ENCODE measurements around the gene ATP5PD. TPM values are rescaled to one million over a fixed set of nuclear protein-coding genes. Genes with fewer than 3 reads are reported as not detected.
"Not testable (repeated sequence)": the region's sequence is repeated elsewhere in the genome, so short reads cannot be mapped to it uniquely, and the experiment has no call there.

Gene ATP5PD
- total RNA-seq, 1 experiment from 2014 or later = 557 TPM

DNA sequence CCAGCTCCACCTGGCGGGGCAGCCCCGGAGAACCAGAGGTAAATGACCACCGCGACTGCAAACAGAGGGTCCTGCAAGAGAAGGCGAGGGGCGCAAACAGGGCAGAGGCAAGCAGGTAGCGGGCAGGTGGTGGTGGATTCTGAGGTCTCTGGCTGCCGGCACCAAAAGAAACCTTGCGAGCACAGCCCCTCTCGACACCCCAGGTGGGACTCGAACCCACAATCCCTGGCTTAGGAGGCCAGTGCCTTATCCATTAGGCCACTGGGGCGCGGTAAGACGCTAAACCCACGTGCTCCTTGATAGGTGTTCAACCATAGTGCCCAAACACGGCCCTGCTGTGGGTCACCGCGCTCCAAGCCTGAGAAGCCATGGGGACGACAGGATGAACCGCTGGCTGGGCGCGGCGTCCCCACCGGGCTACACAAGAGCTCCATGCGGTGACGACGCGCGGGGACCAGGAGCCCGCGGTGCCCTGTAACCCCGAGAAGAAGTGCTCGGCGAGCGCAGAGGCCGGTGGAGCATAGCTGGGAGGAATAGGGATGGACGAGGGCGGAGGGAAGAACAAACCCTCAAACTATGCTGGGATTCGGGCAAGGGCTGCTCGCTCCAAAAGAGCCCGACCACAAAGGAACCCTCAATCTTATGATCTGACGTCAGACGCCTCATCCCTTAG is 12.4 kb downstream of the ATP5PD start:
- in situ Hi-C loops (cut with HindIII; ENCODE audit: low pct_unique_long_range_greater_than_20kb, low sequenced_read_pairs) = no loop called here
- DNase-seq (ENCODE audit: low read depth, low spot score) = peak; percentile 98

DNA sequence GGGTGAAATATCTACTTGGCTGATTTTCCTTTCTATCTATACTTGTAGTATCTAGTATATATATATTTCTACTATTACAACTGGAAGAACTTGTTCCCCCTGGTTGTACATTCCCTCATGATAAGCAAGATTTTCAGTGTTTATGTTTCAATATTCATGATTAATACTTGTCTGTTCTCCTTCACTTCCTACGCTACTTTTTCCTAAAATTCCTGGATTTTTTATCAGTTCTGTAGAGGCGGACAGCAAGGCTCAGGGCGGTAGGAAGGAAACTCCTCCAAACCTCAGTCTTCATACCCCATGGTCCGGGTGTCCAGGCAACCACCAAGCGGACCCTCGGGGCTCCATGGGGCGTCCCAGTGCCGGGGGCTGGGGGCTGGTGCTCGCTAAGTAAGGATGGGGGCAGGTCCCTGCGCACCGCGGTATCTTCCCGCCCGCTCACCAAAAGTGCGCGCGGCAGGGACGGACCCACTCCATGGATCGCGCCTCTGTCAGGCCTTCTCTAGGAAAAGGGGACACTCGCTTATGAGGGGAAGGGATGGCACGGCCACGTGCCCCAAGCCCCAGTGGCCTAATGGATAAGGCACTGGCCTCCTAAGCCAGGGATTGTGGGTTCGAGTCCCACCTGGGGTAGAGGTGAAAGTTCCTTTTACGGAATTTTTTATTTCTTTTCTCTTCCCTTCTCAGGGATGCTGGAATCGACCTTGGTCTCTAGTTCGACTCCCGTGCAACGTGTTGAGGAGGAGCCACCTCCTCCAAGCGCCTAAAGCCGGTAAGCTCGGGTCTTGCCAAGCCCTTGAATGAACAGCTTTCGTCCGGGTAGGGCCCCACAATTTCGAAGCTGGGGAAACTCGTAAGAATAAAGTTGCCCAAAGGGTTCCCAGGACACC is 13.2 kb downstream of the ATP5PD start:
- DNase-seq (ENCODE audit: low read depth, low spot score) = peak; percentile 99
- in situ Hi-C loops (cut with HindIII; ENCODE audit: low pct_unique_long_range_greater_than_20kb, low sequenced_read_pairs) = no loop called here

DNA sequence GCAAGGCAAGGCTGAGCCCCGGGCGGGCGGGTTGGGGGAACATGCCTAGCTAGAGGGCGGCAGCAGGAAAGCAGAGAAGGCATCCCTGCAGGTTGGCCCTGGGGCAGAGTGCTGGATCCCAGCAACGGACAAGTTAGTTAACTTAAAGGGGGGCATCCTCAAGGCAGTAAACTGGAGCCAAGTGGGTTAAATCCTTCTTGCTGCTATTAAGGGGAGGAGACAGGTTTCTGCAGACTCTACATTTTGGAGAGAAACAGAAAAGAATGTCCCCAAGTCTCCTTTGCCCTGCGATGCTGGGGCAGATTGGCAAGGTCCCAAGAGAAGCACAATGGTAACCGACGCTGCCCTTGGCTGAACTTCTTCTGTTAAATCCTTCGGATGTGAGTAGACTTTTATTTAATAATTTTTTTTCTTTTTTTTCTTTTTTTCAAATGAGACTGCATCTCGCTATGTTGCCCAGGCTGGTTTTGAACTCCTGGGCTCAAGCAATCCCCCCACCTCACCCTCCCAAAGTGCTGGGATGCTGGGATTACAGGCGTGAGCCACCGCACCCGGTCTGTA is 14.0 kb downstream of the ATP5PD start:
- in situ Hi-C loops (cut with HindIII; ENCODE audit: low pct_unique_long_range_greater_than_20kb, low sequenced_read_pairs) = no loop called here
- peak; percentile 30 for DNase-seq (ENCODE audit: low read depth, low spot score)

- in situ Hi-C loops (cut with HindIII; ENCODE audit: low pct_unique_long_range_greater_than_20kb, low sequenced_read_pairs) = no loop called here
- peak; percentile 89 for DNase-seq (ENCODE audit: low read depth, low spot score)
Observed at GRCh38 chr17:75031972-75032719, 14.6 kb downstream of the ATP5PD start.

DNA sequence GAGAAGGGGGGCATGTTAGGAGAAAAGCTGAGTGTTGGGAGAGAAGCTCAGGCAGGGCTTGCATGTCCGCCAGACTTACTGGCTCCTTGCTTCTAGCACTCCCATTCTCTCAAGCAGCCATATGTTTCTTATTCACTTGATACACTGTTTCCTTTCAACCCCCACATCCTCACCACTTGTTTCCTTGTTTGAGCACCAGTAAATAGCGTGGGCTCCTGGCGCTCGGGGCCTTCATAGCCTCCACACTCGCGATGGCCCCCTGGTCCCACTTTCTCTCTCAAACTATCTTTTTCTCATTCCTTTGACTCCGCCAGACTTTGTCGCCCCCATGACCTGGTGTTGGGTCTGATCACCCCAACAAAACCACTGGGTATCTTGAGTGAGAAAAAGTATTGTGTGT is 16.6 kb downstream of the ATP5PD start:
- no peak for DNase-seq (ENCODE audit: low read depth, low spot score)
- in situ Hi-C loops (cut with HindIII; ENCODE audit: low pct_unique_long_range_greater_than_20kb, low sequenced_read_pairs) = no loop called here

DNA sequence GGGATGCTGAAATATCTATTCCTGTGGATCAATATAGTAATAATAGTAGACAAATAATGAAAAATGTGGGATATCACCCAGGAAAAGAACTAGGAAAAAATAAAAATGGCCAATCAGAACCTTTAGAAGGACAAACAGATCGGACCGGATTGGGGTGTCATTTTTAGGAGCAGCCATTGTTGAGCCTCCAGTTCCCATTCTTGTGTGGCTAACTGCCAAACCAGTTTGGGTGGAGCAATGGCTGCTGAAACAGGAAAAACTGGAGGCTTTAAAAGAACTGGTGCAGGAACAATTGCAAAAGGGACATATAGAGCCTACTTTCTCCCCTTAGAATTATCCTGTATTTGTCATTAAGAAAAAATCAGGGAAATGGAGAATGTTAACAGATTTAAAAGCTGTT is 20.1 kb downstream of the ATP5PD start:
- DNase-seq (ENCODE audit: low read depth, low spot score); in situ Hi-C loops (cut with HindIII; ENCODE audit: low pct_unique_long_range_greater_than_20kb, low sequenced_read_pairs): not testable (repeated sequence)

- DNase-seq (ENCODE audit: low read depth, low spot score); in situ Hi-C loops (cut with HindIII; ENCODE audit: low pct_unique_long_range_greater_than_20kb, low sequenced_read_pairs): not testable (repeated sequence)
Observed at GRCh38 chr17:75025398-75025734, 21.4 kb downstream of the ATP5PD start.

DNA sequence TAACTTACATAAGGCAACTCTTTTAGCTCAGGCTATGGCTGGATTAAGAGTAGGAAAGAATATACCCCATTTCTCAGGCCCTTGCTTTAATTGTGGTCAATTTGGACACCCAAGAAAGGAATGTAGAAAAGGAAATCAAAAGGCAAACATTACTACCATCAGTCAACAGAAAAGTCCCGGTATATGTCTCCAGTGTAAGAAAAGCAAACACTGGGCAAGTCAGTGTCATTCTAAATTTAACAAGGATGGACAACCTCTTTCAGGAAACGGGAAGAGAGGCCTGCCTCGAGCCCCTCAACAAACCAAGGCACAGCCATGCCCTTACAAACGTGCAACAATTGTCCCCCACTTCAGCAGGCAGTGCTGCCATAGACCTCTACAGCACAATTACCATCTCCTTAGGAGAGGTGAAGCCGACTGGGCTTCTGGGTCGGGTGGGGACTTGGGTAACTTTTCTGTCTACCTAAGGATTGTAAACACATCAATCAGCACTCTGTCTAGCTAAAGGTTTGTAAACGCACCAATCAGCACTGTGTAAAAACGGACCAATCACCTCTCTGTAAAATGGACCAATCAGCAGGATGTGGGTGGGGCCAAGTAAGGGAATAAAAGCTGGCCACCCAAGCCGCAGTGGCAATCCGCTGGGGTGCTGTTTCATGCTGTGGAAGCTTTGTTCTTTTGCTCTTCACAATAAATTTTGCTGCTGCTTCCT is 21.9 kb downstream of the ATP5PD start:
- DNase-seq (ENCODE audit: low read depth, low spot score) = no peak
- in situ Hi-C loops (cut with HindIII; ENCODE audit: low pct_unique_long_range_greater_than_20kb, low sequenced_read_pairs) = no loop called here

DNA sequence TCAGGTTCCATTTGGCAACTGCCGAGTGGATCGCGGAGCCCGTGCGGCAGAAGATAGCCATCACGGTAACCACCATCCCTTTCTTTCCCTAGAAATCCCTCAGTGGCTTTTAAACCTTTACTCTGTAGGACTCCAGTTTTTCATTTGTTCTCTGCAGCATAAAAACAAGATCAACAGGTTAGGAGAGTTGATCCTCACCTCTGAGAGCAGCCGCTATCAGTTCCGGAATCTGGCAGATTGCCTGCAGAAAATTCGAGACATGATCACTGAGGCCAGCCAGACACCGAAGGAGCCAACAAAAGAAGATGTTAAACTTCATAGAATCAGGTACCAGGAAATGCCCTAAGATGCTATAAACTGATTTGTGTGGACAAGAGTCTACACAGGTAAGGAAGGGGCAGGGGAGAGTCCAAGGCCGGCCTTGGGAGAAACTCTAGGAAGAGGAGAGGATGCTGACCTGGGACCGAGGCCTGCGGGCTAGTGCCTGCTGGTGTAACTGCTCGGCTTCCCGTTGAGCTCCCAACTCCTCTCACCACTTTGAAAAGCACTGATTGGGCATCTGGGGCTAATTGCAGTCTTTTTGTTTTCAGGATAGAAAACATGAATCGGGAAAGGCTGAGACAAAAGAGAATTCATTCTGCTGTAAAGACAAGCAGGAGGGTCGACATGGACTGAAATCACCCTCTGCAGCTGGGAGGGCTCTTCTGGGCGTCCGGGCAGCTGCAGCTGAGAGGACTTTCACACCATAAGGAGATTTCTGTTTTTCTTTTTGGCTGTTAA is 26.2 kb downstream of the ATP5PD start:
- in situ Hi-C loops (cut with HindIII; ENCODE audit: low pct_unique_long_range_greater_than_20kb, low sequenced_read_pairs) = no loop called here
- DNase-seq (ENCODE audit: low read depth, low spot score) = no peak

GRCh38 chr17:75019710-75020109 is 27.1 kb downstream of the ATP5PD start:
- no peak for DNase-seq (ENCODE audit: low read depth, low spot score)
- in situ Hi-C loops (cut with HindIII; ENCODE audit: low pct_unique_long_range_greater_than_20kb, low sequenced_read_pairs) = no loop called here

DNA sequence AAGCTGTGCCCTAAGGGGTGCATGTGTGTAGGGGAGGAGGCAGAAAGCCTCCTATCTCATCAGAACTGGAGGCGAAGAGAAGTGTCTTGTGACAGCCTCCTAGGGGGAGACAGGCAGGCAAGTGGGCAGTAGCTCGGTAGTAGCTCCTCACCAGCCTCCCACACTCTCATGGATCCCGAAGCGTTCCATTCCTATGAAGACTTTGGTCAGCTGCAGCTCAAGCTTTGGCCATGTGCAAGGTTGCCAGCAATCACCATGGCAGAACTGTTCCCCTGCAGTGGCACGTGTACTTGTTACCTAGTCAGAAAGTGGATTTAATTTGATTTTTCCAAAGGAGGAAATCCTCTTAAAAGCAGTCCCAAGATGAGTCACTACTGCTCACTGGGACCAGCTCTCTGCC is 27.6 kb downstream of the ATP5PD start:
- in situ Hi-C loops (cut with HindIII; ENCODE audit: low pct_unique_long_range_greater_than_20kb, low sequenced_read_pairs) = no loop called here

DNA sequence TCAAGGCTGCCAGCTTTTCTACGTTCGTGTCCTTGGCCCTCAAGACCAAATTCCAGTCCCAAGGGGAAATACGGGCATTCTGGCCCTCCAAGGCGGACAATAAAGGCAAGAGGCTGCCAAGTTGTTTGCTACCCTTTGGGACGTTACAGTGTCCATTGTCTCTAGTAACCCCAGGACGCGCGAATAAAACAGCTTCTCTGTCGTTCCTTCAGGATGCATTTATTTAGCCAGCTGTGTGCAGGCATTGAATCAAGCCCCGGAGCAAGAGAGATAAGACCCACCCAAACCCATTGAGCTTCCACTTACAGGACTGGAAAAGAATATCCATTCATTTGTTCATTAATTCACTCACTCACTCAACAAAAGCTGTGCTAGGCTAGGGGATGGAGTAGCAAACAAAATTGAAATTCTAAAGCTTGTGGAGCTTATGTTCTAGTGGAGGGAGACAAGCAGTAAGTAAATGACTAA is 33.6 kb downstream of the ATP5PD start:
- DNase-seq (ENCODE audit: low read depth, low spot score) = no peak
- in situ Hi-C loops (cut with HindIII; ENCODE audit: low pct_unique_long_range_greater_than_20kb, low sequenced_read_pairs) = no loop called here

More for the DNA sequence above, 27.6 kb downstream of the ATP5PD start:
- no peak for DNase-seq (ENCODE audit: low read depth, low spot score)

- in situ Hi-C loops (cut with HindIII; ENCODE audit: low pct_unique_long_range_greater_than_20kb, low sequenced_read_pairs) = no loop called here
- peak; percentile 88 for DNase-seq (ENCODE audit: low read depth, low spot score)
Observed at GRCh38 chr17:75012346-75013091, 34.2 kb downstream of the ATP5PD start, which contains the start of gene MRPL58. Gene MRPL58 (plus strand): TSS chr17:75012670. CDS start chr17:75012687, 17 bp downstream.

DNA sequence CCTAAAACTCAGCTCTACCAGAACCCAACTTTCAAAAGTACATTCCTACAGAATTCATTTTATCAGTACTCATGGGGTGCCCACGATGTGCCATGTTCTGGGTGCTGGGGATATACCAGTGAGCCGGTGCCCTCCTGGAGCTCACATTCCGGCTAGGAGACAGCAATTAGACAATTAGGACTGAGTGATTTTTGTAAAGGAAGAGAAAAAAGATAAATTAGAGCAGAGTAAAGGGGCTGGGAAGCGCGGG is 34.7 kb downstream of the ATP5PD start:
- in situ Hi-C loops (cut with HindIII; ENCODE audit: low pct_unique_long_range_greater_than_20kb, low sequenced_read_pairs) = no loop called here
- DNase-seq (ENCODE audit: low read depth, low spot score) = no peak

GRCh38 chr17:75011401-75012095 is 35.2 kb downstream of the ATP5PD start:
- in situ Hi-C loops (cut with HindIII; ENCODE audit: low pct_unique_long_range_greater_than_20kb, low sequenced_read_pairs) = no loop called here
- DNase-seq (ENCODE audit: low read depth, low spot score) = peak; percentile 30
